GM23338 (cell line): Measurements from ENCODE around the gene LCP1. TPM values are rescaled to one million over a fixed set of nuclear protein-coding genes. Genes with fewer than 3 reads are reported as not detected.

Experiments
- ATAC-seq: fragments of 200-7000 bp; cut with Tn5 transposase; 3 replicates; pipeline ENCODE4 v1.9.1; 2020
- DNase-seq: peaks from one replicate; pipeline ENCODE4 v3.0.0-alpha.2; 2015; ENCODE audit warnings: low spot score
- H2AFZ ChIP-seq: fragments of 200-600 bp; sonication (generic); 2 replicates; pipeline ENCODE4 v1.8.0; 2016; ENCODE audit warnings: antibody characterized with exemption, mild to moderate bottlenecking, moderate library complexity
- H3F3A ChIP-seq: fragments of 200-600 bp; sonication (generic); replicated peaks from 2 replicates; pipeline ENCODE4 v1.8.0; 2017; ENCODE audit warnings: antibody characterized with exemption, mixed run types, low read depth
- H3K27ac ChIP-seq: fragments of 200-600 bp; sonication (generic); 2 replicates; pipeline ENCODE4 v1.6.1; 2016; ENCODE audit warnings: low read depth
- H3K27me3 ChIP-seq: fragments of 200-600 bp; sonication (generic); 2 replicates; pipeline ENCODE4 v1.8.0; 2016; ENCODE audit warnings: mild to moderate bottlenecking, mixed run types, moderate library complexity; ENCODE audit not compliant: insufficient read depth
- H3K36me3 ChIP-seq: fragments of 200-600 bp; sonication (generic); 2 replicates; pipeline ENCODE4 v1.8.0; 2016; ENCODE audit warnings: mild to moderate bottlenecking; ENCODE audit not compliant: insufficient read depth
- H3K4me1 ChIP-seq: fragments of 200-600 bp; sonication (generic); 2 replicates; pipeline ENCODE4 v1.8.0; 2016; ENCODE audit warnings: mild to moderate bottlenecking, moderate library complexity; ENCODE audit not compliant: insufficient read depth
- H3K4me2 ChIP-seq: fragments of 200-600 bp; sonication (generic); 2 replicates; pipeline ENCODE4 v1.7.1; 2017; ENCODE audit warnings: mixed run types
- H3K4me3 ChIP-seq: fragments of 200-600 bp; sonication (generic); 2 replicates; pipeline ENCODE4 v1.6.1; 2016; ENCODE audit warnings: mixed run types
- H3K79me2 ChIP-seq: fragments of 200-600 bp; sonication (generic); replicated peaks from 2 replicates; pipeline ENCODE4 v1.8.0; 2017; ENCODE audit warnings: mild to moderate bottlenecking; ENCODE audit not compliant: insufficient read depth
- H3K9me2 ChIP-seq: fragments of 200-600 bp; sonication (generic); 2 replicates; pipeline ENCODE4 v1.8.0; 2017; ENCODE audit not compliant: insufficient read depth
- H4K20me1 ChIP-seq: fragments of 200-600 bp; sonication (generic); replicated peaks from 2 replicates; pipeline ENCODE4 v1.8.0; 2017; ENCODE audit warnings: mild to moderate bottlenecking; ENCODE audit not compliant: insufficient read depth
- H3K27ac Mint-ChIP-seq: 2 replicates; pipeline ENCODE4 v1.8.0; 2020; ENCODE audit warnings: inconsistent platforms, mild to moderate bottlenecking, moderate library complexity, mixed read lengths
- H3K27me3 Mint-ChIP-seq: 3 replicates; pipeline ENCODE4 v1.8.0; 2022; ENCODE audit warnings: low read depth, mild to moderate bottlenecking, moderate library complexity, mixed read lengths, inconsistent platforms; ENCODE audit not compliant: insufficient read depth, poor library complexity
- H3K36me3 Mint-ChIP-seq: 3 replicates; pipeline ENCODE4 v1.8.0; 2021; ENCODE audit warnings: low read depth, mild to moderate bottlenecking, inconsistent platforms, moderate library complexity, mixed read lengths
- H3K4me1 Mint-ChIP-seq: 3 replicates; pipeline ENCODE4 v1.8.0; 2020; ENCODE audit warnings: mild to moderate bottlenecking, inconsistent platforms, mixed read lengths
- H3K4me3 Mint-ChIP-seq: 3 replicates; pipeline ENCODE4 v1.8.0; 2021; ENCODE audit warnings: moderate library complexity, mild to moderate bottlenecking, inconsistent platforms, mixed read lengths
- H3K9me3 Mint-ChIP-seq: 3 replicates; pipeline ENCODE4 v1.8.0; 2020; ENCODE audit warnings: moderate library complexity, mild to moderate bottlenecking, inconsistent platforms, mixed read lengths
- CREB1 ChIP-seq: fragments of 250-450 bp; sonication (Bioruptor Pico); IDR thresholded peaks from 2 replicates; pipeline ENCODE4 v1.5.0; 2020; ENCODE audit warnings: low read depth, mild to moderate bottlenecking, moderate library complexity
- CTCF ChIP-seq, 2 experiments: fragments of 200-600 bp in 1 of 2; sonication (generic) in 1 of 2; conservative IDR thresholded peaks; 2 replicates each; pipeline versions ENCODE4 v1.5.1 to v1.6.1; 2016 to 2017; ENCODE audit warnings: antibody characterized with exemption in 2 of 2, low read depth in 2 of 2, mild to moderate bottlenecking in 2 of 2, moderate library complexity in 1 of 2
- EZH2 ChIP-seq: fragments of 200-600 bp; sonication (generic); IDR thresholded peaks from one replicate; pipeline ENCODE4 v1.8.0; 2017; ENCODE audit warnings: antibody characterized with exemption, mild to moderate bottlenecking, low read depth; ENCODE audit not compliant: unreplicated experiment
- JUNB ChIP-seq: IDR thresholded peaks from one replicate; pipeline ENCODE4 v1.6.1; 2016; ENCODE audit warnings: antibody characterized with exemption; ENCODE audit not compliant: unreplicated experiment
- POLR2AphosphoS5 ChIP-seq: IDR thresholded peaks from 2 replicates; pipeline ENCODE4 v1.6.1; 2016; ENCODE audit warnings: antibody characterized with exemption, low read depth
- STAT1 ChIP-seq: IDR thresholded peaks from one replicate; pipeline ENCODE4 v1.6.1; 2016; ENCODE audit warnings: antibody characterized with exemption; ENCODE audit not compliant: unreplicated experiment
- polyA plus RNA-seq: library from polyadenylated mRNA; unstranded; fragments of >200 nt; fragmentation: Nextera tagmentation; extraction: Ambion mirVana; gene quantifications from 2 replicates; pipeline ENCODE4 v1.2.1, GENCODE V29; 2016
- total RNA-seq: library from RNA; depleted of rRNA; stranded (reverse); fragments of >200 nt; shearing (Covaris generic); gene quantifications from 2 replicates; pipeline ENCODE4 v1.2.3, GENCODE V29; 2014
- TF ChIP-seq, protein P1 (sequence below): IDR thresholded peaks from 2 replicates; pipeline ENCODE4 v1.6.1; 2016; ENCODE audit warnings: antibody characterized with exemption
- TF ChIP-seq, protein P2 (sequence below): IDR thresholded peaks from one replicate; pipeline ENCODE4 v1.6.1; 2018; ENCODE audit warnings: antibody characterized with exemption; ENCODE audit not compliant: unreplicated experiment

LCP1 gene
- total and polyA plus RNA-seq, 2 experiments from 2014 or later: 1.9 to 3.4 TPM

GRCh38 chr13:46094478-46094877 is 87.5 kb downstream of the LCP1 start:
- Histone ChIP-seq H2AFZ (no peak overlapping the region), H3K9me2 (peaks cover 8% of the 10 kb centered on the region; the same call in 1 of the 2 replicates), H3K27me3 (no peaks in the 10 kb centered on the region), H3K27ac (no peak overlapping the region), H3F3A (no peaks in the 10 kb centered on the region), H3K4me3 (no peak overlapping the region), H3K4me1 (no peaks in the 10 kb centered on the region), H3K79me2 (no peaks in the 10 kb centered on the region), H4K20me1 (no peaks in the 10 kb centered on the region), H3K36me3 (no peaks in the 10 kb centered on the region), H3K4me2 (no peak overlapping the region)
- Mint-ChIP-seq H3K9me3 (no peaks in the 10 kb centered on the region), H3K36me3 (no peaks in the 10 kb centered on the region), H3K27ac (no peak overlapping the region), H3K4me3 (no peak overlapping the region), H3K4me1 (no peaks in the 10 kb centered on the region), H3K27me3 (peaks cover 3% of the 10 kb centered on the region)
- TF ChIP-seq CREB1 (CRISPR knock-in tag) (no peak), STAT1 (no peak), EZH2 (no peak), JUNB (no peak), POLR2AphosphoS5 (no peak)
- ATAC-seq (no peak), DNase-seq (no peak)

DNA sequence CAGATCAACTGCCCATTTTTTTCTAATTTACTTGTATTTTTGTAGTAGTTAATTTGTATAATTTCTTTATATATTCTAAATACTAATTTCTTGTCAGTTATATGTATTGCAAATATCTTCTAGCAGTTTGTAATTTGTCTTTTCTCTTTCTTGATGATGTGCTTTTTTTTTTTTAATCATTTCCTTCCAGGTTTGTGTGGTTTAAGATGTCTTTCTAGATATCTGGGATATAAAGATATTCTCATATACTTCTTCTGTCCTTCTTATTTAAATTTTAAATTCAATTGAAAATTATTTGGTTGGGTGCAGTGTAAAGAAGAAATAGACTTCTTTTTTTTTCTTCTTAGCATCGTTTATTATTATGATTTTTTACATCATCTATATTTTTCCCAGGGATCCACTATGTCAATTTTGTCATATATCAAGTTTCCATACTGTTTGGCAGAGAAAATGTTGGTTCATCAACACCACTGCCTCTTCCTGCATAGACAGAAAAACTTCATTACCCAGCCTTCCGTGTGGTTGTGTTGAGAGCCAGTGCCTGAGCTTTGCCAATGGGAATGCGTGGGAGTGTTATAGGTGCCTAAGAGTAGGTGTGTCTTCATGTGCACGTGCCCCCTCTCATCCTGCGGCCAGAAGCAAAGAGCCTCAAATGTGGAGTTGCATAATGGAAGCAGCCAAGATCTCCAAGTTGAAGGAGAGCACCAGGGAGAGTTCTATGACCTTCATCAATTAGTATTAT is 93.0 kb downstream of the LCP1 start:
- H3K9me3 Mint-ChIP-seq: no peaks in the 10 kb centered on the region
- Histone ChIP-seq H3K4me3 (no peak overlapping the region), H3F3A (no peaks in the 10 kb centered on the region), H3K9me2 (peaks cover 6% of the 10 kb centered on the region; the same call in 1 of the 2 replicates), H3K36me3 (no peaks in the 10 kb centered on the region), H3K27me3 (no peaks in the 10 kb centered on the region), H3K27ac (no peak overlapping the region), H3K4me1 (no peaks in the 10 kb centered on the region), H2AFZ (no peak overlapping the region), H3K79me2 (no peaks in the 10 kb centered on the region), H4K20me1 (no peaks in the 10 kb centered on the region), H3K4me2 (no peak overlapping the region)
- TF ChIP-seq, protein P1, sequence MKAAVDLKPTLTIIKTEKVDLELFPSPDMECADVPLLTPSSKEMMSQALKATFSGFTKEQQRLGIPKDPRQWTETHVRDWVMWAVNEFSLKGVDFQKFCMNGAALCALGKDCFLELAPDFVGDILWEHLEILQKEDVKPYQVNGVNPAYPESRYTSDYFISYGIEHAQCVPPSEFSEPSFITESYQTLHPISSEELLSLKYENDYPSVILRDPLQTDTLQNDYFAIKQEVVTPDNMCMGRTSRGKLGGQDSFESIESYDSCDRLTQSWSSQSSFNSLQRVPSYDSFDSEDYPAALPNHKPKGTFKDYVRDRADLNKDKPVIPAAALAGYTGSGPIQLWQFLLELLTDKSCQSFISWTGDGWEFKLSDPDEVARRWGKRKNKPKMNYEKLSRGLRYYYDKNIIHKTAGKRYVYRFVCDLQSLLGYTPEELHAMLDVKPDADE: no peak
- no peak for TF ChIP-seq CTCF (conservative IDR thresholded peaks at IDR 0.05; ENCODE audit: low read depth in 2 of 2)
- TF ChIP-seq, protein P2, sequence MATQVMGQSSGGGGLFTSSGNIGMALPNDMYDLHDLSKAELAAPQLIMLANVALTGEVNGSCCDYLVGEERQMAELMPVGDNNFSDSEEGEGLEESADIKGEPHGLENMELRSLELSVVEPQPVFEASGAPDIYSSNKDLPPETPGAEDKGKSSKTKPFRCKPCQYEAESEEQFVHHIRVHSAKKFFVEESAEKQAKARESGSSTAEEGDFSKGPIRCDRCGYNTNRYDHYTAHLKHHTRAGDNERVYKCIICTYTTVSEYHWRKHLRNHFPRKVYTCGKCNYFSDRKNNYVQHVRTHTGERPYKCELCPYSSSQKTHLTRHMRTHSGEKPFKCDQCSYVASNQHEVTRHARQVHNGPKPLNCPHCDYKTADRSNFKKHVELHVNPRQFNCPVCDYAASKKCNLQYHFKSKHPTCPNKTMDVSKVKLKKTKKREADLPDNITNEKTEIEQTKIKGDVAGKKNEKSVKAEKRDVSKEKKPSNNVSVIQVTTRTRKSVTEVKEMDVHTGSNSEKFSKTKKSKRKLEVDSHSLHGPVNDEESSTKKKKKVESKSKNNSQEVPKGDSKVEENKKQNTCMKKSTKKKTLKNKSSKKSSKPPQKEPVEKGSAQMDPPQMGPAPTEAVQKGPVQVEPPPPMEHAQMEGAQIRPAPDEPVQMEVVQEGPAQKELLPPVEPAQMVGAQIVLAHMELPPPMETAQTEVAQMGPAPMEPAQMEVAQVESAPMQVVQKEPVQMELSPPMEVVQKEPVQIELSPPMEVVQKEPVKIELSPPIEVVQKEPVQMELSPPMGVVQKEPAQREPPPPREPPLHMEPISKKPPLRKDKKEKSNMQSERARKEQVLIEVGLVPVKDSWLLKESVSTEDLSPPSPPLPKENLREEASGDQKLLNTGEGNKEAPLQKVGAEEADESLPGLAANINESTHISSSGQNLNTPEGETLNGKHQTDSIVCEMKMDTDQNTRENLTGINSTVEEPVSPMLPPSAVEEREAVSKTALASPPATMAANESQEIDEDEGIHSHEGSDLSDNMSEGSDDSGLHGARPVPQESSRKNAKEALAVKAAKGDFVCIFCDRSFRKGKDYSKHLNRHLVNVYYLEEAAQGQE: no peak
- no peak for TF ChIP-seq POLR2AphosphoS5
- TF ChIP-seq STAT1: no peak
- H3K4me1 Mint-ChIP-seq: no peaks in the 10 kb centered on the region
- DNase-seq: peak; percentile 17
- H3K36me3 Mint-ChIP-seq: no peaks in the 10 kb centered on the region
- H3K27ac Mint-ChIP-seq: no peak overlapping the region
- H3K27me3 Mint-ChIP-seq: no peaks in the 10 kb centered on the region
- no peak overlapping the region for H3K4me3 Mint-ChIP-seq
- ATAC-seq: peak; percentile 74
